Globus pallidus (tissue), 1 donor: ENCODE results near the gene VEGFD.
"Not testable (repeated sequence)": the region's sequence is repeated elsewhere in the genome, so short reads cannot be mapped to it uniquely, and the experiment has no call there.

Experiments used
- DNase-seq: peaks from one replicate; pipeline ENCODE4 v3.0.0-alpha.2; 2015; ENCODE audit warnings: low spot score

Gene VEGFD

DNA sequence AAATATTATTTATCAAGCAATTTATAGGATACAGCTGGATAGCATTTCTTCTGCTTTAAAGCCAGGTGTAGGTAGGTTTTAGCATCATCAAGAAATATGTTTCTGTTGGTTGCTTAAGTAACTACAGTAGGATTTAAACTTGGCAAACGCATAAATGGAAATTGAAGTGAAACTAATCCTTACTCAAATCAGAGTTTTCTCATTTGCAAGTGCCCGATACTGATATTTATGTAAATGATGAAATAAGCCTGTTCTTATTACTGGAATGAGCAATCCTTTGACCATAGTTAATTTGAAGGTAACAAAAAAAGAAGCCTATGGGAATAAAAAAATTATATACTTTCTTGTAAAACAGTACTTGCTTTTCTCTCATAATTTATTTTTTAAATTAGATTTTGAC is 25.7 kb downstream of the VEGFD start:
- no peak for DNase-seq

DNA sequence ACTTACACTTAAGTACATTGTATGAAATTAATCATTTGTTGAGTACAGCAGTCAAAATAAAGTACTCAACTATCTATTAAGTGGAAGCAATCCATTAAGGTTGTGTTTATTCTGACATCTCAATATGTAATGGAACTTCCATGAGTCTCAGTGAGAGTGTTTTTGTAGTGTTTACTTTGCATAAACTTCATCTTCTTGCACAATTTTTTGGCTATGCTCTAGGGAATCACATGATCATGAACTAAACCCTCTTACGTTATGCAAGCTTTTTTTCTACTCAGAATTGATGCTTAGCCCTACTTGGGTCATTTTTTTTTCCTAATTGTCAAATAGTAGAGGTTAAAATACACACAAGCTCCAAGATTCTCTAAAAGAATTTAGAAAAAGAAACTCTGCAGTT is 27.8 kb downstream of the VEGFD start:
- no peak for DNase-seq

DNA sequence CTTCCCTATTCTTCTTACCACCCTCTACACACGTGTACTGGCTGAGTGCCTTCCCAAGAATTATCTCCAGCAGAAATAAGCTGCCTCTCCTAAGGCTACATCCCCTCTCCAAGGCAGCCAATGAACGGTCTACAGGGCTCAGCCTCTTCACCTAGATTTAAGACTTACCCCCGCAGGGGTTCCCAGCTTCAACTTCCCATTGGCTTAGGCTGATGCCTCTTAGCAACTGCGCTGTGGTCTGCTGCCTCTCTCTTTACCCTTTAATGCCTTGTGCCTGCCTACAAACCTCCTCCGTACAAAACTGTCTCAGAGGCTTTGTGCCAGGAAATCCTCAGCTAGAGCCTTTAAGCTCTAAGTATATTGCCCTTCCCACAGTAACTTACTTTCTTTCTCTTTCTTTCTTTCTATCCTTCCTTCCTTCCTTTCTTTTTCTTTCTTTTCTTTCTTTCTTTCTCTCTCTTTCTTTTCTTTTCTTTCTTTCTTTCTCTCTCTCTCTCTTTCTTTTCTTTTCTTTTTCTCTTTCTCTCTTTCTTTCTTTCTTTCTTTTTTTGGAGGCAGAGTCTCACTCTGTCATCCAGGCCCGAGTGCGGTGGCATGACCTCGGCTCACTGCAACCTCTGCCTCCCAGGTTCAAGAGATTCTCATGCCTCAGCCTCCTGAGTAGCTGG is 33.8 kb downstream of the VEGFD start:
- no peak for DNase-seq

DNA sequence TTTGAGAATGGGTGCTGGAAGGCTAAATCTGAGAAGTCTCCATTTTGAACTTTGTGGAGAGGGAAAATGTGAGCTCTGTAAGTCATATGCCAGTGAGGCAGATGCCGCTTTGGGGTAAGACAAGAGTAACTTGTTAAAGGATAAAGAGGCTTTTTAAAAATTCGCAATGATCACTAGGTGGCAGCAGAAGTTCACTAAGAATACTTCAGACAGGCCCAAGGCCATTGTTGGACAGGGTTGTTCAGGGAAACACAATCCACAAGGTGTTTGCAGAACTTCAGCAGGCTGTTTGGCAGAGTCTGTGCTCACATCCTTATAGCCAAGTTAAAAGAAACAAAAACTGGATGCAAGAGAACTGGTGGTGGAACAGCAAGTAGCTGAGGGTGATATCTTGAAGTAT is 35.2 kb downstream of the VEGFD start:
- DNase-seq: peak; percentile 76

DNA sequence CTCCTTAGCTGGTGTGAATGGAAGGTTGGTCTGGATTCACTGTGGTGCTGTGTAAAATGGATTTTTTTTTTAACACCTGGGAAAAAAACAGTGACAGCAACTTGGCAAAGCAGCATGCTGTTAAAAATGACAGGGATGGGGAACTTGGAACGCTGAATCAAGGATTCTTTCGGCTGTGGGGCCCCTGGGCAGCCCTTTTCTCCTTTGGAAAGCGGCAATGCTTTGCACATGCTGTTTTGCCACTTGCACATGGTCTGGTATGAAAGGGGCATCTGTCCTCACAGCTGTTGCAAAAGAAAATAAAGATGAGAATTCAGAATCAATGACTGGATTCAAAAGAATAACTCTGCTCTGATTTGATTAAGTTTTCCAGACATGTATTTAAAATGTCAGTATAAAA is 38.2 kb downstream of the VEGFD start:
- DNase-seq: no peak

DNA sequence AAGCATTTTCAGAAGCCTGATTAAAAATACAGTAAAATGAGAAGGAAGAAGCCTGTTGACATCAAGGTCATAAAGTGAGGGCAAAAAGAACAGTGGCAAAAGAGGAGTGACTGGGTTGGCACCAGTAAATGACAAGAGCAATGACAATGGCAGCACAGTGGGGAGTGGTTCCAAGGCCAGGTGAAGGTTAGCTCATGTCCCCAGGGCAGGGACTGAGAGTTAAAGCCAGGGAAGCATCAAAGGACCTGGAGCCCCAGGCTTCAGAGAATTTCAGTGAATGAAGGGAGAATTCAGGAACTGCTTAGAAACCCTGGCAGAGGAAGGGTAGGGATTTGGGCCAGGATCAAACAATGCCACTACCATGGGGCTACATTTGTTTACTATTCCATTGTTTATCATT is 40.1 kb downstream of the VEGFD start:
- DNase-seq: no peak

DNA sequence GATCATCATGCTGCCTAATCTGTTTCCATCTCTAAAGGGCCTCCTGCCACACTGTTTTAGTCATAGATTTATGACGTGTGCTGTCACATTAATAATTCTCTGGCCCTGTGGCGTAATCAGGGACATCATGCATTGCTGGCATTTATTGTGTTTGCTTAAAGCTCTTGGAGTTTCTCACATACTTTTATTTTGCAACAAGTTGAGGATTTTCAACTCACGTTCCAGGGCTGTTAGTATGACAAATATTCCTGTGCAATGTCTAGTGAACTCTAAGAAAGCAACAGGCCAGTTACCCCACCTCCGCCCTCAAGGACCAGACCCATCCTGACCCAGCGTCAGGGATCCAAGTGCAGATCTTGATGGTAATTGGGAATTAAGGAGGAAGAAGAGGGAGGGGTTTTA is 41.1 kb downstream of the VEGFD start:
- no peak for DNase-seq

DNA sequence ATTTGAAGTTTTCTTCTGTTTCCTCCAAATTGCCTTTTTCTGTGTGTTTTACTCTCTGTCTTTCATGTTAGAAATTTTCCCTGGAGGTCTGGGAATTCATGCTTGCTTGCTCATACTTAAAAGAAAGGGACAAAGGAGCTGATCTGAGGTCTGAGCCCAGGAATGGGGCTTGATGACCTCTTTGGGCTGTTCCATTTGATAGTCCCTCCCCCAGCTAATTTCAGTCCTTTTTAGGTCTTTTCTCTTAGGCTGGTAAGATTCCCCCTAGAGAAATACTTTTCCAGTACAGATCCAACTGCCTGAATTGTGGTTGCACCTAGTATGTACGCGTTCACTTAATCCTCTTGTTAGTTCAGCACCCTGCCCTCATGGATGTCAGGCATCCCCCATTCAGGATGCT is 43.3 kb downstream of the VEGFD start:
- DNase-seq: no peak

DNA sequence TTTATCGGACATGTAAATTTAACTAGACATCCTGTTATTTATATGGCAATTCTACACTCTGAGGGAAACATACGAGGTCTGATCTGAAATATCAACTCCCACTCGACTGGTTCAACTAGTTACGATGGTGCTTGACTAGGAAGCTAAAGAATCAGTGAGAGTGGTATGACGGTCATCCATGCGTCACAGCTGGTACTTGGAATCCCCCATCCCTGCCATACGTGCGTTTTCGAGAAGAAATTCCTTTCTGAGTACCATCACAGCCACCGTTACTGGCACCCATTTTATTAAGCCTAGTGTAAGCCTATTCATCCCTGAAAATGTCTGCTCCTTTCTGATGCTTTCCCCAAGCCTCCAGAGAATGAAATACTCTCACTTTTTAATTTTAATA is 48.2 kb downstream of the VEGFD start:
- DNase-seq: peak; percentile 26

DNA sequence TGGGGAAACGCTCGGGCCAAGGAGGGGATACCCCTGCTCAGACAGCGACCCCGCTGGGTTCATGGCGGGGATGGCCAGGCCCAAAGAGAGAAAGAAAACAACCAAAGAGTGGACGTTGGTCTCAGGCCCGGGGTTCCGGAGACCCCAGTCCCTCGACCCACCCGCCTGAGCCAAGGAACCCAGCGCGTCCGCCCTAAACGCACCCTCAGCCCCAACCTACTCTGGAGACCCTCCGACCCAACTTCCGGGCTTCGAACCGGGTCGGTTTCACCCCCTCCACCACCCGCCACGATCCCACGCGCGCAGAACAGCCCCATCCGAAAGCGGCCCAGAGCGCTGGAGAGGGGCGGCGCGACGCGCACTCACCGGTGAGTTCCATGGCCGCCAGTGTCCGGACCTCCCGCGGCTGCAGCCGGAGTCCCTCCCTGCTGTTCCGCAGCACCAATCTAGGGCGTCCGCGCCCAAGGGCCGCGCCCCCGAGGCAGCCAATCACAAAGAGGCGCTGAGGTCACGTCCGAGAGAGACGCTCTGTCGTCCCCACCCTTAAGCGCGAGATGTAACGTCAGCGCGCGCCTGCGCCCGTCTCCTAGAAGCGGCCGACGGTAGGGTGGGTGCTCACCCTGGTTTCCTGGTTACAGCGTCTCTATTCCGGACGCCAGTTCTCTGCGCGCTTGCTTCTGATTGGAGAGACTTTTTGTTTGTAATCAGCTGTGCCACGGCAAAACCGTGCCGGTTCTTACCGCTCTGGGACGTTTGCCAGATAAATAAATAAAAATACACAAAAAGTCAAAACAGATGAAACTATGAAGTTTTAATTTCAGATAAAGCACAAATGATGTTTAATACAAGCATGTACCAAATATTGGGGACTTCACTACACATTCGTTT is 48.8 kb downstream of the VEGFD start, which contains the start of gene PIGA:
Gene PIGA, minus strand, starts transcription at position 389 of the 888 bp plus-strand sequence. CDS start 3,593 bp downstream, outside the sequence.
- peak; percentile 94 for DNase-seq

DNA sequence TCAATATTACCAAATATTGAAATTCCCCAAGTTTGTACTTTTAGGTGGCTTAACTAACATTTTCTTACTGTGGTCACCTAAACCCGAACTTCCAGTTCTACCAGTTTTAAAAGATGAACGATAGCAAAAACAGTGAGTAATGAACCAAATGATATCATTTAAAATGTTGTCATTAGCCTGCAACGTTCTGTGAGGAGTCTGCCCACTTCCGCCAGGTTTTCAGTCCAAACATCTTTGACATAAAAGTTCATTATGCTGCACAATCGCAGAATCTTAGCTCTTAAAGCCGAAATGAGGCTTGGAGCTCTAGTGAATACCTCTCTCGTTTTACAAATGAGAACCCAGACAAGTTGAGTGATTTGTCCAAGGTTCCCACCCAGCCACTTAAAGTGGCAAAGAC is 49.7 kb downstream of the VEGFD start:
- DNase-seq: no peak

DNA sequence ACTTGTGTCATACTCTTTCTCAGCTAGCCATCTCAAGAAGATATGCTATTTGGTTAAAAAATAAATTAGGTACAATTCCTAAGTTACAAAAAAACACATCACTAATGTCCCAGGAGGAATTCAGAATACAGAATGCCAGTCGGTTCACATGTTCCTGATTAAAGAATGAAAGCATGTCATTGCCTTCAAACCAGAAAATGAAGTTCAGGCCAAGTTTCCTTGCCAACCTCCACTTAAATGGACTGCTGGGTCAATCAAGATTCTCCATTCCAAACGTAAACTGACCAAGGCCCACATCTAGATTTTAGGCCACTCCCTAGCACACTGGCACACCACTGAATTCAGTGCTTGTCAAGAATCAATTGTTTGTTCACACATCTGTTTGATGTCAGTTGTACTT is 55.4 kb downstream of the VEGFD start:
- DNase-seq: no peak

DNA sequence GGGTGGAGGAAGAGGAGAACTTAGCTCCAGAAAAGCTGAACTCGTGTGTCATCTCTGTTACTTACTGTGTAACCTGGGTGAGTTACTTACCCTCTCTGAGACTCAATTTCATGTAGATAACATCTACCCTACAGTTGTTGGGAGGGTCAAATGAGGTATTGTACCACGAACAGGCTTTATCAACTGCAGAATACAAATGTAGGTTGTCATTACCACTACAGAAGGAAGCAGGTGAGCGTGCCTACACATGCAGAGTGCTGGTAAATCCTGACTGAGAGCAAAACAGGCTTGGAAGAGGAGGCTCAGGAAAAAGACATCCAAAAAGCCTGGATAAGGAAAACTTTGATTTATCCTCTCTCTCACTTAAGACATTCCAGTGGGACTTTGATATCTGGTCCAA is 56.1 kb downstream of the VEGFD start:
- no peak for DNase-seq

DNA sequence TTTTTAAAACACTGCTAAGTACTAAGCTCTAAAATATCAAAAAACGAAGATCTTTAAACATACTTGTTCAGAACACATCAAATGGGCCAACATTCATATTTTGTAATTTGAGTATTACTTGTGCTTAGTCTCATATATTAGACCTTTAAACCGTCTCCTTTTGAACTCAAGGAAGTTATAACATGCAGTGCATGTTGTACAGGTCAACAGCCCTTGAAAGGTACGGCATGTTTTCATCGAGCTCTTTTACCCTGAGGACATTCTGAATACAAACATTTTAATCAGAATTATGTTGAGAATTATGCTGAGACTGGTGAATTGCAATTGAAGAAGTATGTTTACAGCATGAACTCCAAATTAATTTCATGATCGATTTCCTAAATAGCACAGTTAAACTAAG is 61.7 kb downstream of the VEGFD start:
- DNase-seq: no peak

DNA sequence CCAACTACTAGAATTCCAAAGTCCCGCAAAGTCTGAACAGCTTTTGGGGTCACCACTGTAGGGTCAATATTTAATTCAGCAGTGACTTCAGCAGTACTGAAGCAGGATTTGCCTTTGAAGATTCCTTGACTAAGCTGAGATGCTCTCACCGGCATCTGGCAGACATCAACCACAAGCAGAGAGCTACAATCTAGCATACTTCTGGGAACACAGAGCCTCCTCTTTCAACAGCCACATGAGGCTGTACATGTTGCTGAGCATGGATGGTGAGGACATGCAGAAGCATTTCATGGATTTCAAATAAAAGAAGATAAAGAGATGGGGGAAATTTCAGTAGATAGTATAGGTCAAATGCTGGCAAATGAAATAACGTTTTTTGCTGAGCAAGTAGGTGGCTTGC is 62.1 kb downstream of the VEGFD start:
- DNase-seq: no peak

DNA sequence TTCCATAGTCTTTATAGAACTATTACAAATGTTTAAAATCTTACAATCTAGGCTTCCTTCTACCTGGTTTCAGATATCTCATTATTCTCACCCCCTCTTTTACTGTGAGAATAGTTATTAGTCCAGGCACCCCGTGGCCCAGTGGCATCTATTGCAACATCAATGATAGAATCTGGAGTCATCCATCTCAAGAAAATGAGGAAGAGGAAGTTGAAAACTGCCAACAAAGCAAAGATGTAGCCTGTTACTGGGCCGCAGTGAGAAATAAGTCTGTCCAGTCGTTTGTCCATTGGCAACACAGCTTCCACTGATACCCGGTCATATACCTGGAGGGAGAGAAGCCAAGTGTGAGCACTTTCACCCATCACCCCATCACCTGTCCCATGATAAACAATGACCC is 62.8 kb downstream of the VEGFD start:
- no peak for DNase-seq

DNA sequence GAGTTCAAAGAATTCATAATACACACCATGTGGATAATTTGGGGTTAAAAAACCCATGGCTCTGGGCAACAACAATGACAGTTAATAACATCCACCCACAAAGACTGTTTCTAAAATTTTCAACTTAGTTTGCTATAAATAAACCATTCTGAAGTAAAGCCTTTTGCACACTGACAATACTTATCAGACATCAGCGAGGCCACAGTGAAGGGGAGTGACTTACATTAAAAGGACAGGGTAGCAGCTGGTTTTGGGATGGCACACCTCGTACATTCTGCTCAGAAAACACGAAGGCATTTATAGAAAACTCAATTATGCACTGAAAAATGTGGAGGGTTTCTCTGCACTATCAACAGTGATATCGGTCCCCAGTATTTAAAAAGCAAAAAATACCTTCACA is 63.9 kb downstream of the VEGFD start:
- DNase-seq: no peak

DNA sequence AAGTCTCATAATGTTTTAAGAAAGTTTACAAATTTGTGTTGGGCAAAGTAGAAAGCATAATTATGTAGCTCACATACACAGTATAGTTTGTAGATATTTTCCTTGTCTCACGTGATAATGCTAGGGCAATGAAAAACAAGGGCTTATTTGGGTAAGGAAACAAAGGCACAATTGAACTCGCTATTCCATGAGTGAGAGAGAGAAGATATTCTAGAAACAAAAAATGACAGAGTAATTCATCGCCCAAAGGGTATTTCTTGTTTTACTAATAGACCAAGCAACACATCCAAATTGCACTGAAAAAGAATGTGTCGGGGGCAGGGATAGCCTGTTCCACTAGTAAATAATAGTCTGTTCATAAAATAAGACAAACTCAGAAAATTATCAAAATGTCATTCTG is 65.1 kb downstream of the VEGFD start:
- peak; percentile 81 for DNase-seq

DNA sequence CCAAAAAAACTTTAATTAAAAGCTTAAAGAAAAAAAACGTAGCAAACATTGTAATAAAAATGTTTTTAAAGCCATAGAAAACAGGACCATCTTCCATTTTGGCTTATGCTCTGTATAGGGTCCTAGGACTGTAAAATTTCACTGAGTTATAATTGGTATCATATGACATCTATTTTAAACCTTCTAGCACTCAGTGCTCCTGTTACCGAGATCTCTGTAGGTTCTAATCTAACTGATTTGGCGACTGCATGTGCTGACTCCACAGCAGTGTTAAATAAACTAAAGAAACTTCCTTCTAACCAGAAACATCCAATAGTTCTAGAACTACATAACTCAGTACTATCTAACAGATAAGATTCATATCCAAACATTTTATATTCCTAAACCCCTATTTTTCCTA is 68.7 kb downstream of the VEGFD start, which contains the start of gene ASB11:
Gene ASB11, minus strand, starts transcription at position 132 of the 400 bp plus-strand sequence. Its CDS starts 35 bp downstream, at position 97.
- DNase-seq: no peak

DNA sequence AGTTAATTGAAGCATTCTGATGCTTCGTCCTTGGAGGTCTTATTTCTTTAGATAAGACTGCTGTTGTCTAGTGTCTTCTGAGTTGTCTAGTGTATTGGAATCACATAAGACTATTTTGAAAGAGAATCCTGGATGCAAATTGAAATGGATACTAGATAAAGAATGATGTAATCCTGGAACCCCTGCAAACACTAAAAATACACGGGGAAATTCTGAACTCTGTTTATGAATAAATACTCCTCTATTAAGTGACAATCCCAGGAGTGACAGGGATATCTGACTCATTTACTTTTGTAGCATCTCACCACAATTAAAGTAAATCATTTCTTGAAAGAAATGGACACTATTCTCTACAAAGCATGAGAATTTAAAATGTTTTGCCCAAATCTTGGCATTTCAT is 69.7 kb downstream of the VEGFD start:
- no peak for DNase-seq

DNA sequence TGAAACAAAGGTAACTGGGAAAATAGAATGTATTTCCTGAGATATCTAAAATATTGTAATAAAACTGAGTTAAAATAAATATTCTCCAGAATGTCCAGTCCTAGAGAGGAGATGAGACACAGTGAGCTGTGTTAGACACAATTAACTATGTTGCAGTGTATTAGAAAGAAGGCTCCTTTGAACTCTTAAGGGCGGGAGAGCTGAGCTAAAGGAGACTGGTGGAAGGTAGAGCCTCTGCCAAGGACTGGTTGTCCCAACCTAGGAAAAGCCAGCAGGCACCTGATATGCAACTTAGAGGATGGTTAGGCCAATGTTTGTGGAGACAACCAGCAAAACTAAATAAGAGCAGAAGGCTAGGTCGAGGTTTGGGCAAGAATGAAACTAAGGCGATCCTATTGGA is 73.1 kb downstream of the VEGFD start:
- DNase-seq: no peak

DNA sequence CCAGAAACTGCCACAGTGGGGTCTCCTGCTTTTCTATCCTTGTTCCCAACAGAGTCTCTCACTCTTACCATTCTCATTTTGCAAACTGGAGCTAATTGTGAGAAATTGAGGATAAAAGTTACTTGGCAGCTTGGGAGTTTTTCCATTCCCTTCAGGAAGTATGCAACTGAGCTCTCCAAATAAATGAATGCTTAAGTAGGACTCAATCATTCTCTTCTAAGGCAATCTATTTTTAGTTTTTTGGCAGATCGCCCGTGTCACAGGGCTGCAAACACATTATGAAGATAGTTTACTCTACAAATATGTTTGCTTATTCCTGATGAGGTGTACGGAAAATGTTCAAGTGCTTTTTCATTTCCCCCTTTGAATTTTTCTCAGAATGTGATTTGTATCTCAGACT is 74.1 kb downstream of the VEGFD start:
- peak; percentile 60 for DNase-seq

DNA sequence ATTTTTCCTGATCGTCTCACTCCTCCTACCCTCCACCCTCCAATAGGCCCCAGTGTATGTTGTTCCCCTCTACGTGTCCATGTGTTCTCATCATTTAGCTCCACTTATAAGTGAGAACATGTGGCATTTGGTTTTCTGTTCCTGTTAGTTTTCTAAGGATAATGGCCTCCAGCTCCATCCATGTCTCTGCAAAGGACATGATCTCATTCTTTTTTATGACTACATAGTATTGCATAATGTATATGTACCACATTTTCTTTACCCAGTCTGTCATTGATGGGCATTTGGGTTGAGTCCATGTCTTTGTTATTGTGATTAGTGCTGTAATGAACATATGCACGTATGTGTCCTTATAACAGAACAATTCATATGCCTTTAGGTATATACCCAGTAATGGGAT is 78.3 kb downstream of the VEGFD start:
- not testable (repeated sequence) for DNase-seq
